ENCODE data around the gene STX4. TPM values are rescaled to one million over a fixed set of nuclear protein-coding genes. Genes with fewer than 3 reads are reported as not detected.

The STX4 gene
- total RNA-seq, 1 donor from 2014 or later, result 6.6 TPM

GRCh38 chr16:30998852-30999761, 34.3 kb upstream of the STX4 start:
- H3K27ac Mint-ChIP-seq, result no peak overlapping the region
- TF ChIP-seq EZH2phosphoT487 (IDR thresholded peaks at IDR 0.05) (no peak), EZH2 (IDR thresholded peaks at IDR 0.05) (no peak), CTCF (IDR thresholded peaks at IDR 0.05) (no peak)
- no peak overlapping the region for H2AFZ ChIP-seq (replicated peaks)

GRCh38 chr16:31000671-31001382, 32.5 kb upstream of the STX4 start:
- H4K20me1 ChIP-seq (ENCODE audit: low read depth), result peaks cover 7% of the 10 kb centered on the region
- H3K9ac ChIP-seq, result no peak overlapping the region
- no peak for TF ChIP-seq CTCF (IDR thresholded peaks at IDR 0.05)
- no peaks in the 10 kb centered on the region for H3K36me3 ChIP-seq
- Mint-ChIP-seq H3K4me3 (no peak overlapping the region), H3K9me3 (no peaks in the 10 kb centered on the region), H3K4me1 (peaks cover 14% of the 10 kb centered on the region), H3K27me3 (ENCODE audit: insufficient read depth, low read depth) (peaks cover 7% of the 10 kb centered on the region), H3K27ac (no peak overlapping the region), H3K36me3 (peaks cover 3% of the 10 kb centered on the region)
- no peak overlapping the region for H2AFZ ChIP-seq (replicated peaks)
- H3K4me2 ChIP-seq, result no peak overlapping the region
- peaks cover 33% of the 10 kb centered on the region for H3K27me3 ChIP-seq
- peaks cover 21% of the 10 kb centered on the region for H3F3A ChIP-seq (ENCODE audit: low read depth)
- H3K27ac ChIP-seq, result no peak overlapping the region
- no peaks in the 10 kb centered on the region for H3K9me3 ChIP-seq (ENCODE audit: low read depth)
- H3K79me2 ChIP-seq (ENCODE audit: low read depth), result no peaks in the 10 kb centered on the region
- DNase-seq (ENCODE audit: low spot score), result no peak
- H3K4me1 ChIP-seq, result peaks cover 8% of the 10 kb centered on the region
- no peak overlapping the region for H3K4me3 ChIP-seq

More at GRCh38 chr16:30998852-30999761, 34.3 kb upstream of the STX4 start:
- Histone ChIP-seq H3K79me2 (ENCODE audit: low read depth) (no peaks in the 10 kb centered on the region), H3K4me3 (no peak overlapping the region), H3K27ac (no peak overlapping the region), H3K9me3 (ENCODE audit: low read depth) (no peaks in the 10 kb centered on the region), H4K20me1 (ENCODE audit: low read depth) (peaks cover 4% of the 10 kb centered on the region), H3K27me3 (peaks cover 36% of the 10 kb centered on the region), H3K4me2 (no peak overlapping the region), H3K36me3 (no peaks in the 10 kb centered on the region), H3K4me1 (peaks cover 8% of the 10 kb centered on the region), H3F3A (ENCODE audit: low read depth) (peaks cover 28% of the 10 kb centered on the region), H3K9ac (no peak overlapping the region)
- H3K4me3 Mint-ChIP-seq, result no peak overlapping the region
- H3K36me3 Mint-ChIP-seq, result peaks cover 3% of the 10 kb centered on the region
- no peak for DNase-seq (ENCODE audit: low spot score)
- peaks cover 7% of the 10 kb centered on the region for H3K27me3 Mint-ChIP-seq (ENCODE audit: insufficient read depth, low read depth)
- H3K4me1 Mint-ChIP-seq, result peaks cover 12% of the 10 kb centered on the region
- H3K9me3 Mint-ChIP-seq, result no peaks in the 10 kb centered on the region

GRCh38 chr16:31001507-31002249, 31.7 kb upstream of the STX4 start:
- H3K4me3 Mint-ChIP-seq, result no peak overlapping the region
- no peaks in the 10 kb centered on the region for H3K36me3 Mint-ChIP-seq

More at GRCh38 chr16:31001507-31002249, 31.7 kb upstream of the STX4 start:
- no peaks in the 10 kb centered on the region for H3K9me3 ChIP-seq (ENCODE audit: low read depth)
- H3K9ac ChIP-seq, result no peak overlapping the region
- peaks cover 25% of the 10 kb centered on the region for H3K27me3 ChIP-seq
- no peak overlapping the region for H2AFZ ChIP-seq (replicated peaks)
- no peak for DNase-seq (ENCODE audit: low spot score)
- TF ChIP-seq CTCF (IDR thresholded peaks at IDR 0.05), result no peak
- TF ChIP-seq EZH2phosphoT487 (IDR thresholded peaks at IDR 0.05), result no peak
- no peak for TF ChIP-seq EZH2 (IDR thresholded peaks at IDR 0.05)
- H3K79me2 ChIP-seq (ENCODE audit: low read depth), result no peaks in the 10 kb centered on the region
- peaks cover 6% of the 10 kb centered on the region for H3K27me3 Mint-ChIP-seq (ENCODE audit: insufficient read depth, low read depth)
- H3K4me2 ChIP-seq, result no peak overlapping the region
- H3K27ac Mint-ChIP-seq, result peak overlapping the region; percentile 22
- peaks cover 7% of the 10 kb centered on the region for H4K20me1 ChIP-seq (ENCODE audit: low read depth)
- no peaks in the 10 kb centered on the region for H3K36me3 ChIP-seq
- peaks cover 18% of the 10 kb centered on the region for H3K4me1 Mint-ChIP-seq
- H3K4me3 ChIP-seq, result no peak overlapping the region
- H3K27ac ChIP-seq, result no peak overlapping the region
- H3K4me1 ChIP-seq, result peaks cover 3% of the 10 kb centered on the region
- H3K9me3 Mint-ChIP-seq, result no peaks in the 10 kb centered on the region
- H3F3A ChIP-seq (ENCODE audit: low read depth), result peaks cover 14% of the 10 kb centered on the region
